GM18505 (cell line): ENCODE results near the gene XYLT2.

ENCODE experiments used
- ATAC-seq: cut with Tn5 transposase; IDR thresholded peaks from one replicate; pipeline ENCODE4 v1.9.1; 2021; ENCODE audit not compliant: unreplicated experiment
- POLR2A ChIP-seq: IDR thresholded peaks from 4 replicates; pipeline ENCODE4 v1.6.1; 2011; ENCODE audit warnings: borderline replicate concordance; ENCODE audit not compliant: insufficient read depth, insufficient read length; ENCODE audit errors: extremely low read depth

XYLT2 gene

GRCh38 chr17:50358177-50358576, 12.3 kb downstream of the XYLT2 start:
- ATAC-seq, result no peak
- no peak for TF ChIP-seq POLR2A

DNA sequence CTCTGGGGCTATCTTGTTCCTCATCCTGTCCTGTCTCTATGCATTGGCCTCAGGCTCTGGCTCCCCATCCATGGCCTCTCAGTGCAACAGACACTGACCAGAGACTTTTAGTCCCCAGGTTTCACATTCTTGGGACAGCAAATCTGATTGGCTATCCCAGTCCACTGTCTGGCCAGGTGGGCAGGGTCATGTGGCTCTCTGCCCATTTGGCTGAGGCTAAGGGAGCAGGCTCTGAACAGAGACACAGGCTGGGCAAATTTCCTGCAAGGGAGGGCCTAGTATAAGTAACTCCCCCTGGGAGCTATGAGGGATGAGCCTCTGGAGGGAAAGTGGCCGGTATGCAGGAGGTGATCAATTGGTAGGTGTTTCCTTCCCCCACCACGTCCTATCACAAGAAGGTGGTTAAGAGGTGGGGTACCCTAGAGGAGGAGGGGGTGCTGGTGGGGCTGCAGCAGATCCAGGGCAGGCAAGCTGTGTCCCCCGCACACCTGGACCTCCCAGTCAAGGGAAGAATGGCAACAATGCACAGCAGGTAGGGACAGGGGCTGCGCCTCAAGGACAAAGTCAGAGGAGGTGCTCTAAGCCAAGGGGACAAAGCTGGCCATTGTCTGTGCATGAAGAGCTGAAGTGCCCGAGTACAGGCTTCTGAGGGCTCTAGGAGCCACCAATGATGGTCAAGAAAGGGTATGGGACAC, 13.2 kb downstream of the XYLT2 start:
- TF ChIP-seq POLR2A, result no peak
- no peak for ATAC-seq

- ATAC-seq, result no peak
- TF ChIP-seq POLR2A, result no peak
These were observed 14.1 kb downstream of the XYLT2 start for GRCh38 chr17:50359998-50360461.

GRCh38 chr17:50360486-50361115, 14.7 kb downstream of the XYLT2 start:
- TF ChIP-seq POLR2A, result no peak
- ATAC-seq, result no peak

- ATAC-seq, result no peak
- TF ChIP-seq POLR2A, result no peak
These were observed 15.9 kb downstream of the XYLT2 start for GRCh38 chr17:50361561-50362480.

DNA sequence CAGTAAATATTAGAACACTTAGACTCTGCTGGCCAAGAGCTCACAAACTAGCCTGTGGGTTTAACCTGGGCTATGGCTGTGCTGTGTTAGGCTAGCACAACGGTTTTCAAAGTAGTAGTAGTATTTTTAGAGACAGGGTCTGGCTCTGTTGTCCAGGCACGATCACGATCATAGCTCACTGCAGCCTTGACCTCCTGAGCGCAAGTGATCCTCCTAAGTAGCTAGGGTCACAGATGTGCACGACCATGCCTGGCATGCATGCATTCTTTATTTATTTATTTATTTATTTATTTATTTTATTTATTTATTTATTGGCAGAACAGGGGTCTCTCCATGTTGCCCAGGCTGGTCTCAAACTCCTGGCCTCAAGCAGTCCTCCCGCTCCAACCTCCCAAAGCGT, 16.7 kb downstream of the XYLT2 start:
- no peak for TF ChIP-seq POLR2A
- no peak for ATAC-seq

DNA sequence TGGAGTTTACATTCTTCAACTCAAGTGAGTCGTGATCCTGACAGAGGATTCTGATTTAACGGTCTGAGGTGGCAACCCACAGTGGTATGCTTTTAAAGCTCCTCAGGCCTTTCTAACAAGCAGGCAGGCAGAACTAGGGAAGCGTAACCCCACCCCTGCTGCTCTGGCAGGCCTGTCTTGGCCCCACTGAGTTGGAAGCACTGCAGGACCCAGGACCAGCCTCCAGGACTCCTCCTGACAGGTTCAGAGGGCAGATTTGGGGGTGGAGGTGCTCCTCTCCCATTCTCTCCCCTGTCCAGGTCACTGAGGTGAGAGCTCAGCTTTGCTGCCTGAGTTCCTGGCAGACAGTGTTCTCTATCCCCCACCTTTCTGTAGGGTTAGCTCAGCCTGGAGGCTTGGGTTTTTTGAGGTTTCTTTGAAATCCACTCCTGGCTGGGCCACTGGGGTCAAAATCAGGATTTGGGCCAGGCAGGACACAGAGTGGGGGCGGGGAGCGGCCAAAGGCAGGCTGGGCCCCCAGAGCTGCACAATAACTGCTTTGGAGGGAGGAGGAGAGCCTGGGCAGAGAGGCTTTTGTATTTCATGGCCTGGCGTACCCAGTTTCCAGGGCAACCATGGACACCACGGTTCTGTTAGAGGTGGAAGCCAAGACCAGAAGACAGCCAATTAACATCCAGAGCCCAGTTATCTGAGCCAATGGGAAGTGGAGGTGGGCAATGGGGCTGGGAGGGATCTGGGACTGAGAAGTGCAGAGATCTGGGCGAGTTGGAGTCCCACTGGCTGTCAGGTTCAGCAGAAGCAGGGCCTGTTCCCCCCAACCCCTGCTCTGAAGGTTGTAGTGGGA, 17.5 kb downstream of the XYLT2 start:
- peak; percentile 24 for TF ChIP-seq POLR2A
- ATAC-seq, result no peak

DNA sequence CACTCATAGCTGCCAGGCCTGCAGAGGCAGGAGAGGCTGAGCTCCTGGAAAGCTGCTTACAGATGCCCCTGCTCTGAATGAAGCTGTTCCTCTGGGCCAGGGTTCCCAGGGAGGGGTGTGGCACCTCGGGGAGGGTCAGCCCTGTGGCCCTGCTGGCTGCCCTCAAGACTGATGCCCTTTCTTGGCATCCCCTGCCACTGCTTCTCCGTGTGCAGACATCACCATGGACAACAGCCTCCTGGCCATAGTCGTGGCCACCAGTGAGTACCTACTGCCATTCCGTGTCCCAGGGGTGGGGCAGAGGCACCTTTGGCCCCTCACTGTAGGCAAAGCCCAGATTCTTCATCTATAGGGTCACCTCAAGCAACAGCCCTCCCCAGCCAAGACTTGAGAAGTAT, 18.1 kb downstream of the XYLT2 start:
- no peak for TF ChIP-seq POLR2A
- ATAC-seq, result no peak

- TF ChIP-seq POLR2A, result no peak
- ATAC-seq, result no peak
These were observed 18.8 kb downstream of the XYLT2 start for GRCh38 chr17:50364715-50365114.

GRCh38 chr17:50365165-50365564, 19.2 kb downstream of the XYLT2 start:
- no peak for ATAC-seq
- no peak for TF ChIP-seq POLR2A

DNA sequence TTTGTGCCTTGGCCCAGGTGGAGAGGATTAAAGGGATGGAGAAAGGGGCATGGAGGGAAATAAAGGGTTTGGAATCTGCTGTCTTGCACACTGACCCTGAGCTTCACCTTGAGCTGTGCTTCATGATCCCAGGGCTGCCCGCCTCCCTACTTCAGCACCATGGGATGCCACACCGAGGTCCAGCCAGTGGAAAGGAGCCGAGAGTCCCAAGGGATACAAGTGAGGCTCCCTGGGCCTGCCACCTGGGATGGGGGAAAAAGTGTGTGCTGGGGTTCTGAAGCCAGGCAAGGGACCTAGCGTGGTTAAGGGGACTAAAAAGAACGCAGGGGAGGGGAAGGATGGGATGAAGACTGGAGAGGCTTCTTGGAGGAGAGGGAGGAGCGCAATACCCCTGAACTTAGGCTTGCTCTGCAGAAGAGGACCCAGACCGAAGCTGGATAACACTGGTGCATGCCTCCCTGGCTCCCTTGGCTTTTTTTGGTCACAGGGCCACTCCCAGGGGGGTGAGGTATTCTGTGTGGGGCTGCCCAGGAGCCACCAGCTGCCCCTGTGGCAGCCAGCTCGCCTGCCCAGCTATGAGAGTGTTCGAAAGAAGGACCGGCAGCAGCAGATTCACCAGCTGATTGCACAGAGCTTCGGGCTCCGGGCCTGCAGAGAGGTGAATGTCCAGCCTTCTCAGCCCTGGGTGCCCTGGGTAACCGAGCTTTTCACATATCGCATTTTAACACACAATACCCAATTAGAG, 19.9 kb downstream of the XYLT2 start:
- no peak for TF ChIP-seq POLR2A
- ATAC-seq, result no peak

GRCh38 chr17:50367401-50367800, 21.5 kb downstream of the XYLT2 start:
- no peak for TF ChIP-seq POLR2A
- ATAC-seq, result no peak

DNA sequence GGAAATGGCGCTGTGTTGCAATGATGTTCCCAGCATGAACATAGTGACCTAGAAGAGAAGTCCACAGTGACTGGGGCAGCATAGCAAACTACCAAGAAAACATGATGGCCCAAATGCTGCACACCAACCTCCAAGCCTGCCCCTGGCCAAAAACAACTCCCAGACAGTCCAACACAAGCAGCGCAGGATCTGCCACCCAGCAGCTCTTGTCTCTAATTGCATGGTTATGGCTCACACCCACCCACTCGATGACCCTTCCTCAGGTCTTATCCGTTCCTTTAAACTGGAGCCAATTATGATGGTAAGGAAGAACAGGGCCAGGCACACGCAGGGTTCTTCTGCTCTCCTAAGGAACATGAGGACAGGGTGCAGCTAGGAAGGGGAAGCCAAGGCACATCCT, 24.1 kb downstream of the XYLT2 start:
- no peak for ATAC-seq
- TF ChIP-seq POLR2A, result no peak

GRCh38 chr17:50371526-50371925, 25.6 kb downstream of the XYLT2 start:
- TF ChIP-seq POLR2A, result no peak
- ATAC-seq, result no peak
